SK-N-SH (cell line): ENCODE measurements around the gene UBR7. TPM values are rescaled to one million over a fixed set of nuclear protein-coding genes. Genes with fewer than 3 reads are reported as not detected.
"Not testable (repeated sequence)": the region's sequence is repeated elsewhere in the genome, so short reads cannot be mapped to it uniquely, and the experiment has no call there.

Source experiments
- CTCF ChIA-PET: fragments of 300-600, 350-600 bp; formaldehyde crosslinking; extraction: SDS; loops from one replicate; lab custom pipeline; 2021; lab: Yijun Ruan, JAX
- POLR2A ChIA-PET: fragments of 350-600 bp; sonication (Branson Sonifier 250); formaldehyde crosslinking; extraction: SDS; loops from one replicate; lab custom pipeline; 2020; ENCODE audit warnings: antibody characterized with exemption, inconsistent platforms; lab: Yijun Ruan, JAX
- DNase-seq: peaks from one replicate; pipeline ENCODE4 v3.0.0; 2012
- H2AFZ ChIP-seq: fragments of 200-600 bp; sonication (generic); 2 replicates; pipeline ENCODE4 v1.8.1; 2016; ENCODE audit warnings: antibody characterized with exemption, mild to moderate bottlenecking, low read depth
- H3F3A ChIP-seq: fragments of 200-600 bp; sonication (generic); replicated peaks from 2 replicates; pipeline ENCODE3; 2016; ENCODE audit warnings: antibody characterized with exemption, mild to moderate bottlenecking; ENCODE audit not compliant: insufficient read depth
- H3K27ac ChIP-seq, 2 experiments: fragments of 200-500 bp in 1 of 2; fragments of 200-600 bp in 1 of 2; sonication (Bioruptor generic) in 1 of 2; sonication (generic), shearing (Covaris generic) in 1 of 2; 2 replicates each; pipeline versions ENCODE4 v1.5.1 to v1.6.1; 2014 to 2016; ENCODE audit warnings: low read depth in 2 of 2, inconsistent platforms in 1 of 2, low read length in 1 of 2, mild to moderate bottlenecking in 1 of 2, mixed read lengths in 1 of 2
- H3K27me3 ChIP-seq: fragments of 200-600 bp; sonication (generic), shearing (Covaris generic); 2 replicates; pipeline ENCODE4 v1.6.1; 2016; ENCODE audit warnings: mixed run types; ENCODE audit not compliant: insufficient read depth
- H3K36me3 ChIP-seq, 2 experiments: fragments of 200-500 bp in 1 of 2; fragments of 200-600 bp in 1 of 2; sonication (Bioruptor generic) in 1 of 2; sonication (generic) in 1 of 2; replicated peaks in 1 of 2; 2 replicates each; pipeline versions ENCODE3 to v1.5.1; 2014 to 2016; ENCODE audit warnings: low read length in 1 of 2, mild to moderate bottlenecking in 1 of 2; ENCODE audit not compliant: insufficient read depth in 2 of 2, control insufficient read depth in 1 of 2
- H3K4me1 ChIP-seq, 2 experiments: fragments of 200-500 bp in 1 of 2; fragments of 200-600 bp in 1 of 2; sonication (Bioruptor generic) in 1 of 2; sonication (generic), shearing (Covaris generic) in 1 of 2; 2 replicates each; pipeline versions ENCODE4 v1.5.1 to v1.6.1; 2014 to 2016; ENCODE audit warnings: low read depth in 1 of 2, low read length in 1 of 2, mixed run types in 1 of 2; ENCODE audit not compliant: insufficient read depth in 2 of 2, control insufficient read depth in 1 of 2
- H3K4me2 ChIP-seq: fragments of 200-600 bp; sonication (generic), shearing (Covaris generic); 2 replicates; pipeline ENCODE4 v1.6.1; 2017; ENCODE audit warnings: mixed run types
- H3K4me3 ChIP-seq, 2 experiments: fragments of 200-500 bp in 1 of 2; fragments of 200-600 bp in 1 of 2; sonication (Bioruptor generic) in 1 of 2; sonication (generic), shearing (Covaris generic) in 1 of 2; 2 replicates each; pipeline versions ENCODE4 v1.5.1 to v1.8.1; 2014 to 2016; ENCODE audit warnings: low read depth in 2 of 2, inconsistent platforms in 1 of 2, low read length in 1 of 2, mild to moderate bottlenecking in 1 of 2, mixed read lengths in 1 of 2, moderate library complexity in 1 of 2
- H3K79me2 ChIP-seq: fragments of 200-600 bp; sonication (generic); 2 replicates; pipeline ENCODE4 v1.8.1; 2017; ENCODE audit warnings: mild to moderate bottlenecking; ENCODE audit not compliant: insufficient read depth
- H3K9ac ChIP-seq: fragments of 200-600 bp; sonication (generic); 2 replicates; pipeline ENCODE4 v1.6.1; 2017; ENCODE audit warnings: mixed run types
- H3K9me2 ChIP-seq: fragments of 200-600 bp; sonication (generic); 2 replicates; pipeline ENCODE4 v1.6.1; 2017; ENCODE audit warnings: mixed run types
- H3K9me3 ChIP-seq: fragments of 200-600 bp; sonication (generic); 2 replicates; pipeline ENCODE4 v1.6.1; 2017; ENCODE audit warnings: mixed run types, mild to moderate bottlenecking, moderate library complexity
- H4K20me1 ChIP-seq: fragments of 200-600 bp; sonication (generic); 2 replicates; pipeline ENCODE4 v1.6.1; 2017; ENCODE audit warnings: mild to moderate bottlenecking, mixed run types; ENCODE audit not compliant: insufficient read depth
- EZH2phosphoT487 ChIP-seq: fragments of 200-600 bp; sonication (generic); IDR thresholded peaks from 2 replicates; pipeline ENCODE4 v1.6.1; 2017; ENCODE audit warnings: low read depth, mixed run types, mild to moderate bottlenecking, antibody characterized with exemption, moderate library complexity, borderline replicate concordance
- NFIC ChIP-seq: IDR thresholded peaks from 2 replicates; pipeline ENCODE4 v1.4.0; 2012; ENCODE audit warnings: borderline replicate concordance
- NRF1 ChIP-seq: IDR thresholded peaks from 2 replicates; pipeline ENCODE4 v1.6.1; 2012; ENCODE audit warnings: low read depth, mild to moderate bottlenecking, low read length
- PBX3 ChIP-seq: IDR thresholded peaks from 2 replicates; pipeline ENCODE4; 2012
- REST ChIP-seq: IDR thresholded peaks from 2 replicates; pipeline ENCODE4 v1.6.1; 2012; ENCODE audit warnings: mild to moderate bottlenecking, low read depth, low read length, moderate library complexity
- RFX5 ChIP-seq: IDR thresholded peaks from 2 replicates; pipeline ENCODE4 v1.6.1; 2012; ENCODE audit warnings: mild to moderate bottlenecking, improper control_type of control experiment, low read length
- SMC3 ChIP-seq: IDR thresholded peaks from 2 replicates; pipeline ENCODE4 v1.6.1; 2012; ENCODE audit warnings: low read depth, low read length, improper control_type of control experiment
- whole genome bisulfite sequencing: methylation state at CpG from one replicate; pipeline ENCODE4 v1.1.6; 2017; ENCODE audit warnings: low lambda C conversion rate; 5-methylcytosine and 5-hydroxymethylcytosine counted together
- polyA plus RNA-seq, 3 experiments: library from polyadenylated mRNA; depleted of rRNA; stranded (reverse); fragments of >200 nt; gene quantifications; 2 replicates each; pipeline ENCODE4 v1.2.3, GENCODE V29; 2012

UBR7 gene
- polyA plus RNA-seq, 1 of the 3 experiments (the other 2 are of a cell fraction), result 28.2 TPM

DNA sequence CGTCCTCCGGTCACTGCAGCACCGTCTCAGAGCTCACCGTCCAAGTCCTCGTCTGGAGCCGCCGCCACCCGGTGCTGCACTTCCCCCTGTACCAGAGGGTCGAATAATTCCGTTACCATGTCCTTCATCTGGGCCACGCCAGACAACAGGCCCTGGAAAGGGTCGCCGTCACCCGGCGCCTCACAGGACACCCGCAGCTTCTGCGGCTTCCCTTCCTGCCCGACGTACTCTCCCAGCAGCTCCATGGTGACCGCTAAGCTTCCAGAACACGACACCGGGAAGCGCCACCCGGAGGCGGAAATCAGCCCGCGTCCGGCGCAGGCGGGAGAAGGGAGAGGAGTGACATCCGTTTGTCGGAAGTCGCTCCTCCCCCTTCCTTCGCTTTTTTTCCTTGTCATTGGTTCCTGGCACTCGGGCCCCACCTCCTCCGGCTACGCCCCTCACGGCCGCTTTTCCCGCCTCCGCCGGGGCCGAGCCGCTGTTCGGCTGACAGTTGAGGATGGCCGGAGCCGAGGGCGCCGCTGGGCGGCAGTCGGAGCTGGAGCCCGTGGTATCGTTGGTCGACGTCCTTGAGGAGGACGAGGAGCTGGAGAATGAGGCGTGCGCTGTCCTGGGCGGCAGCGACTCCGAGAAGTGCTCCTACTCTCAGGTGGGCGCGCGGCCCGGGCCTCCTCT, at the start of gene UBR7, which contains the start of gene GON7 (continued):
- TF ChIP-seq REST (no peak), SMC3 (no peak), PBX3 (peak; percentile 75), NRF1 (peak; percentile 65), NFIC (no peak), RFX5 (no peak), EZH2phosphoT487 (no peak)

DNA sequence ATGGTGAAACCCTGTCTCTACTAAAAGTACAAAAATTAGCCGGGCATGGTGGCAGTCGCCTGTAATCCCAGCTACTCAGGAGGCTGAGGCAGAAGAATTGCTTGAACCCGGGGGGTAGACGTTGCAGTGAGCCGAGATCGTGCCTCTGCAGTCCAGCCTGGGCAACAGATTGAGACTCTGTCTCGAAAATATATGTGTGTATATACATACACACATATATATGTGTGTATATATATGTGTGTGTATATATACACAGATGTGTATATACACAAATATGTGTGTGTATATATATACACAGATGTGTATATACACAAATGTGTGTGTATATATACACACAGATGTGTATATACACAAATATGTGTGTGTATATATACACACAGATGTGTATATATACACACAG, 48.7 kb upstream of the UBR7 start:
- peaks cover 0 to 10% of the 10 kb centered on the region in 2 experiments; a peak in 1 of 4 replicates for H3K4me1 ChIP-seq
- H3K27me3 ChIP-seq, H3K4me2 ChIP-seq, H3K36me3 ChIP-seq, H3F3A ChIP-seq, H3K27ac ChIP-seq, H3K9me2 ChIP-seq, POLR2A ChIA-PET, H3K79me2 ChIP-seq, H3K4me3 ChIP-seq, H2AFZ ChIP-seq, H3K9me3 ChIP-seq, H3K9ac ChIP-seq, H4K20me1 ChIP-seq, DNase-seq: not testable (repeated sequence)
- CTCF ChIA-PET, result interaction anchor here (1.0 kb wide), 1 partner anchor 199 kb away, joined by 3 read pairs; no protein-coding TSS in a partner anchor
- 69% methylated on average over 6 of the region's 7 CpGs for WGBS

DNA sequence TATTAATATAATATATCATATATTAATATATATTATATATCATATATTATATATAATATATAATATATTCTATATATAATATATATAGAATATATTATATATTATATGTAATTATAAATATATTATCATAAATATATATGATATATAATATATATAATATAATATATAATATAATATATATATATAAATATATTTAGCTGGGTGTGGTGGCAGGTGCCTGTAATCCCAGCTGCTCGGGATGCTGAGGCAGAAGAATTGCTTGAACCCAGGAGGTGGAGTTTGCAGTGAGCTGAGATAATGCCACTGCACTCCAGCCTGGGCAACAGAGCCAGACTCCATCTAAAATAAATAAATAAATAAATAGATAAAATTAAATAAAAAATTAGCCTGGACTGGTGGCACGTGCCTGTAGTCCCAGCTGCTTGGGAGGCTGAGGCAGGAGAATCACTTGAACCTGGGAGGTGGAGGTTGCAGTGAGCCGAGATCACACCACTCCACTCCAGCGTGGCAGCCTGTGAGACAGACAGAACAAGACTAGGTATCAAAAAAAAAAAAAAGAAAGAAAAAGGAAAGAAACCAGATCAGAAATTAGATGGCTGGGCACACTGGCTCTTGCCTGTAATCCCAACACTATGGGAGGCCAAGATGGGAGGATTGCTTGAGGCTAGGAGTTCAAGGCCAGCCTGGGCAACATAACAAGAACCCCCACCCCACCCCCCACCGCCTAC, 47.3 kb upstream of the UBR7 start:
- H3K27ac ChIP-seq, H4K20me1 ChIP-seq, H3K9me2 ChIP-seq, POLR2A ChIA-PET, H3K36me3 ChIP-seq, DNase-seq, H3K27me3 ChIP-seq, H3K79me2 ChIP-seq, H3F3A ChIP-seq, H3K9me3 ChIP-seq, H2AFZ ChIP-seq, H3K4me3 ChIP-seq, H3K4me2 ChIP-seq, H3K9ac ChIP-seq: not testable (repeated sequence)
- H3K4me1 ChIP-seq, result peaks cover 0 to 10% of the 10 kb centered on the region in 2 experiments; a peak in 1 of 4 replicates
- CTCF ChIA-PET, result interaction anchor here (0.6 to 2.7 kb wide), 12 partner anchors 9 to 207 kb away, joined by 3 to 14 read pairs (median 3); no protein-coding TSS in a partner anchor
- WGBS, result 50% methylated on average over 5 of the region's 5 CpGs
